GM19239 (cell line): ENCODE data around the gene PLAAT3.
A peak's percentile ranks its signal among the peaks of the same experiment; 100 is the strongest.
"Not testable (repeated sequence)": the region's sequence is repeated elsewhere in the genome, so short reads cannot be mapped to it uniquely, and the experiment has no call there.

ENCODE experiments used
- DNase-seq: peaks from one replicate; pipeline ENCODE4 v3.0.0; 2011; ENCODE audit warnings: low spot score; ENCODE audit not compliant: insufficient read length
- FAIRE-seq: peaks from 2 replicates; lab custom pipeline; 2011; peaks lifted over from hg19 to GRCh38; lab: Jason Lieb, UNC

Gene PLAAT3

GRCh38 chr11:63572026-63572688, 42.1 kb downstream of the PLAAT3 start:
- FAIRE-seq (peak; percentile 54), DNase-seq (no peak)

- no peak for FAIRE-seq
- no peak for DNase-seq
Observed at GRCh38 chr11:63569570-63569969, 44.7 kb downstream of the PLAAT3 start.

GRCh38 chr11:63567044-63567840, 47.0 kb downstream of the PLAAT3 start:
- FAIRE-seq (peak; percentile 98), DNase-seq (no peak)

GRCh38 chr11:63564784-63565350, 49.4 kb downstream of the PLAAT3 start:
- DNase-seq (no peak), FAIRE-seq (no peak)

- peak; percentile 95 for FAIRE-seq
Observed at GRCh38 chr11:63564056-63564774, 50.0 kb downstream of the PLAAT3 start.

GRCh38 chr11:63563201-63564055, 50.8 kb downstream of the PLAAT3 start, which contains the start of gene PLAAT2:
Gene PLAAT2 (minus strand): TSS chr11:63563379. CDS start chr11:63563324, 55 bp downstream.
- FAIRE-seq (no peak), DNase-seq (no peak)

More at GRCh38 chr11:63564056-63564774, 50.0 kb downstream of the PLAAT3 start:
- DNase-seq, result peak; percentile 54

GRCh38 chr11:63560506-63561180, 53.6 kb downstream of the PLAAT3 start:
- no peak for DNase-seq
- no peak for FAIRE-seq

GRCh38 chr11:63558459-63559157, 55.6 kb downstream of the PLAAT3 start:
- FAIRE-seq (no peak), DNase-seq (no peak)

GRCh38 chr11:63557570-63557969, 56.7 kb downstream of the PLAAT3 start:
- FAIRE-seq, result no peak
- DNase-seq, result no peak

GRCh38 chr11:63556404-63557013, 57.7 kb downstream of the PLAAT3 start:
- FAIRE-seq (no peak), DNase-seq (no peak)

- DNase-seq, result no peak
- FAIRE-seq, result no peak
Observed at GRCh38 chr11:63554877-63555223, 59.4 kb downstream of the PLAAT3 start.

GRCh38 chr11:63553759-63554158, 60.5 kb downstream of the PLAAT3 start:
- DNase-seq (peak; percentile 58), FAIRE-seq (peak; percentile 93)

- FAIRE-seq (no peak), DNase-seq (no peak)
Observed at GRCh38 chr11:63552921-63553320, 61.3 kb downstream of the PLAAT3 start.

GRCh38 chr11:63551889-63552266, 62.4 kb downstream of the PLAAT3 start:
- FAIRE-seq (no peak), DNase-seq (no peak)

GRCh38 chr11:63551091-63551888, 62.9 kb downstream of the PLAAT3 start:
- DNase-seq, result no peak
- no peak for FAIRE-seq

GRCh38 chr11:63550156-63550700, 64.0 kb downstream of the PLAAT3 start:
- FAIRE-seq, DNase-seq: not testable (repeated sequence)

GRCh38 chr11:63549411-63549810, 64.8 kb downstream of the PLAAT3 start:
- FAIRE-seq (no peak), DNase-seq (no peak)
